GM18867 (cell line): ENCODE measurements around the gene GLI1.

ENCODE experiments used
- ATAC-seq: cut with Tn5 transposase; IDR thresholded peaks from one replicate; pipeline ENCODE4 v1.9.1; 2021; ENCODE audit warnings: mild to moderate bottlenecking, moderate library complexity; ENCODE audit not compliant: unreplicated experiment

GLI1 gene

GRCh38 chr12:57474862-57475261, 15.3 kb downstream of the GLI1 start:
- ATAC-seq = no peak

GRCh38 chr12:57475271-57476161, 15.9 kb downstream of the GLI1 start:
- no peak for ATAC-seq

GRCh38 chr12:57476162-57476992, 16.8 kb downstream of the GLI1 start:
- ATAC-seq = no peak

- no peak for ATAC-seq
Measured at GRCh38 chr12:57476993-57477709, 17.6 kb downstream of the GLI1 start.

GRCh38 chr12:57477710-57478681, 18.4 kb downstream of the GLI1 start:
- ATAC-seq = peak; percentile 34

- no peak for ATAC-seq
Measured at GRCh38 chr12:57479043-57479375, 19.4 kb downstream of the GLI1 start.

- ATAC-seq = peak; percentile 42
Measured at GRCh38 chr12:57479376-57480115, 20.0 kb downstream of the GLI1 start, which contains the start of gene ARHGAP9. Gene ARHGAP9 (minus strand): TSS chr12:57479866. CDS start chr12:57479406, 460 bp downstream.

GRCh38 chr12:57481671-57482070, 22.1 kb downstream of the GLI1 start:
- ATAC-seq = no peak

- ATAC-seq = no peak
Measured at GRCh38 chr12:57483466-57483865, 23.9 kb downstream of the GLI1 start.

GRCh38 chr12:57485695-57486094, 26.1 kb downstream of the GLI1 start:
- no peak for ATAC-seq

GRCh38 chr12:57487055-57487596, 27.5 kb downstream of the GLI1 start:
- ATAC-seq = no peak

- ATAC-seq = peak; percentile 97
Measured at GRCh38 chr12:57487597-57488401, 28.2 kb downstream of the GLI1 start, which contains the start of gene MARS1. Gene MARS1 (plus strand): TSS chr12:57488068. CDS start chr12:57488091, 23 bp downstream.

GRCh38 chr12:57488402-57489156, 29.0 kb downstream of the GLI1 start:
- no peak for ATAC-seq

GRCh38 chr12:57489157-57489641, 29.6 kb downstream of the GLI1 start:
- no peak for ATAC-seq

- ATAC-seq = no peak
Measured at GRCh38 chr12:57490126-57490525, 30.5 kb downstream of the GLI1 start.

- ATAC-seq = no peak
Measured at GRCh38 chr12:57491393-57492280, 32.1 kb downstream of the GLI1 start.
